ENCODE results near the gene EXOC4. TPM values are rescaled to one million over a fixed set of nuclear protein-coding genes. Genes with fewer than 3 reads are reported as not detected.

EXOC4 gene
- total and polyA plus RNA-seq, 2 of the 13 experiments (the other 11 are each of a cell fraction or from before 2014, with no cell fraction given): 22.5 to 39.0 TPM

GRCh38 chr7:133650069-133650468 lies 397.2 kb downstream of the EXOC4 start:
- Histone ChIP-seq H3K4me1 (ENCODE audit: insufficient read depth, low read length) (peaks cover 8% of the 10 kb centered on the region), H3K4me3 (replicated peaks in 1 of 3; ENCODE audit: insufficient read depth in 1 of 3, low read depth in 2 of 3, low read length in 3 of 3) (no peak overlapping the region), H3K36me3 (replicated peaks in 1 of 2; ENCODE audit: control insufficient read depth in 1 of 2, insufficient read depth in 2 of 2, low read length in 2 of 2) (no peaks in the 10 kb centered on the region), H3K9me3 (ENCODE audit: low read length) (no peaks in the 10 kb centered on the region), H2AFZ (ENCODE audit: low read length) (no peak overlapping the region), H3K79me2 (ENCODE audit: insufficient read depth, low read length) (no peaks in the 10 kb centered on the region), H3K9ac (ENCODE audit: insufficient read depth, low read depth, low read length) (no peak overlapping the region), H3K4me2 (ENCODE audit: low read depth, low read length) (no peak overlapping the region), H3K27ac (ENCODE audit: extremely low read length, insufficient read depth, low read length) (no peak overlapping the region), H3K27me3 (ENCODE audit: control insufficient read depth in 1 of 2, insufficient read depth in 2 of 2, low read length in 2 of 2) (no peaks in the 10 kb centered on the region), H4K20me1 (ENCODE audit: insufficient read depth, low read length) (no peaks in the 10 kb centered on the region)
- 100% methylated on average over 3 of the region's 3 CpGs for WGBS (ENCODE audit: low lambda C conversion rate)
- FAIRE-seq (no peak), DNase-seq (ENCODE audit: low spot score) (no peak), ATAC-seq (no peak)
- CTCF ChIA-PET (ENCODE audit: low intra/inter-chr PET ratio, low total read pairs): no interaction called here
- no peak for TF ChIP-seq KLF13 (CRISPR knock-in tag; IDR thresholded peaks at IDR 0.05)
- TF ChIP-seq ARNTL (CRISPR knock-in tag; IDR thresholded peaks at IDR 0.05): no peak
- no peak for TF ChIP-seq ZNF703 (CRISPR knock-in tag; IDR thresholded peaks at IDR 0.05; ENCODE audit: borderline replicate concordance)
- TF ChIP-seq ATAD3A (CRISPR knock-in tag; IDR thresholded peaks at IDR 0.05): no peak
- TF ChIP-seq FOXC1 (CRISPR knock-in tag; IDR thresholded peaks at IDR 0.05; ENCODE audit: borderline replicate concordance): no peak
- TF ChIP-seq, protein P1, sequence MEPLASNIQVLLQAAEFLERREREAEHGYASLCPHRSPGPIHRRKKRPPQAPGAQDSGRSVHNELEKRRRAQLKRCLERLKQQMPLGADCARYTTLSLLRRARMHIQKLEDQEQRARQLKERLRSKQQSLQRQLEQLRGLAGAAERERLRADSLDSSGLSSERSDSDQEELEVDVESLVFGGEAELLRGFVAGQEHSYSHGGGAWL (CRISPR knock-in tag; IDR thresholded peaks at IDR 0.05): no peak
- TF ChIP-seq YY1 (IDR thresholded peaks at IDR 0.05; ENCODE audit: insufficient read depth, insufficient replicate concordance, low read depth, low read length): no peak
- no peak for TF ChIP-seq ZBTB7A (CRISPR knock-in tag; IDR thresholded peaks at IDR 0.05)
- no peak for TF ChIP-seq CHD4 (IDR thresholded peaks at IDR 0.05; ENCODE audit: borderline replicate concordance, low read length)
- TF ChIP-seq ZNF331 (CRISPR knock-in tag; IDR thresholded peaks at IDR 0.05): no peak
- no peak for TF ChIP-seq MTF1 (CRISPR knock-in tag; IDR thresholded peaks at IDR 0.05)
- in situ Hi-C loops (cut with HindIII; ENCODE audit: extremely low pct_ligation_motif_present, low pct_unique_long_range_greater_than_20kb) (no loop called here), intact Hi-C loops (cut with micrococcal nuclease; ENCODE audit: unreplicated experiment) (no loop called here)
- POLR2A ChIA-PET: no interaction called here
- BruUV-seq (replicated peaks): no TSS peak

Measured in HepG2 (cell line).